Measurements from ENCODE around the gene GPR45. TPM values are rescaled to one million over a fixed set of nuclear protein-coding genes. Genes with fewer than 3 reads are reported as not detected.
"Not testable (repeated sequence)": the region's sequence is repeated elsewhere in the genome, so short reads cannot be mapped to it uniquely, and the experiment has no call there.

Gene GPR45, protein sequence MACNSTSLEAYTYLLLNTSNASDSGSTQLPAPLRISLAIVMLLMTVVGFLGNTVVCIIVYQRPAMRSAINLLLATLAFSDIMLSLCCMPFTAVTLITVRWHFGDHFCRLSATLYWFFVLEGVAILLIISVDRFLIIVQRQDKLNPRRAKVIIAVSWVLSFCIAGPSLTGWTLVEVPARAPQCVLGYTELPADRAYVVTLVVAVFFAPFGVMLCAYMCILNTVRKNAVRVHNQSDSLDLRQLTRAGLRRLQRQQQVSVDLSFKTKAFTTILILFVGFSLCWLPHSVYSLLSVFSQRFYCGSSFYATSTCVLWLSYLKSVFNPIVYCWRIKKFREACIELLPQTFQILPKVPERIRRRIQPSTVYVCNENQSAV
- total RNA-seq (2014; rRNA removed): not detected in 2 replicates
- not detected for polyA plus RNA-seq (2012)

DNA sequence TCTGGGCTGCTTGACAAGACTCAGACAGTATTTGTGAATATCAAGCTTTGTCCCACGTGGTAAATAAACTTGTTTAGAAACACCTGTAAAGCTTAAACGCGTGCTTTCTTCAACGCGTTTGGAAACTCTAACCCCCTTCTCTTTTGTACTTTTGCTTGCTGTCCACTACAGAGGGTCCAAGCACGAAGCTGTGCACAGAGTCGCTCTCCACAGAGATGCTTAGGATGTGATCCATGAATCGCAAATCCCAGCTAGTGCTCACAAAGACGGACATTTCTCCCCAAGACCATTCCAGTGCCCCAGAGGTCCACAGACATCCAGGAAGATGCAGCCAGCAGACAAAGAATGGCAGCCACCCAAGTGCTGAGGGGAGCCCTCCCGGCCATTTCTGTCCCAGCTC lies at the start of gene GPR45:
TSS of gene GPR45 (plus strand) at position 301 of the 400 bp plus-strand sequence. CDS start 116 bp downstream, outside the sequence.
- DNase-seq (ENCODE audit: low read depth): no peak

DNA sequence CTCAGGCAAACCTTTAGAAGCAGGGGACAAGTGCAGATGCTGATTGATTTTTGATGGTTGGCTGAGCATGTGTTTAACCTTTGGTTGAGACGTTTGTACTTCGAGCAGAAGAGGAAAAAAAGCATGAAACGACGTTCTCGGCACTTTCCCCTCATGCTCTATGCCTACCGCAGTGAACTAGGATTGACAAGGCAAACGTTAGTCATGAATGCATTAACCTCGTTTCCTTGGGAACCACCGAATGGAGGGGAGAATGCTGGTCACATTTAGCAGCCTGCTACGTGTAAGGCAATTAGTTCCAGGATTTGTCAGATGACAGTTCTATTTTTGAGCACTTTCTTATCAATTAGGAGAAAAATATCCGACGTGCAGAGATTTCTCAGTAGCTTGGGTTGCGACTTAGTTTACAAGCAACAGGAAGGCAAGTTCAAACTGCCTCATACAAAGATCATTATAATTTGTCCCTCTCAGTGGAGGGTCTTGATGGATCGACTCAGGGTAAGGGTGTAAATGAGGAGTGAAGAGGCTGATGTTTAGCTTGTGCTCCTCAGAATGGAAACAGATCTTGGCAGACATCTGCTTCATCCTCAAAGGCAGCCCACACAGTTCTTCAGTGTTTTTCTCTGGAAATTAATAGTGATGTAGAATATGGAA lies 47.4 kb upstream of the GPR45 start:
- no peak for DNase-seq (ENCODE audit: low read depth)

DNA sequence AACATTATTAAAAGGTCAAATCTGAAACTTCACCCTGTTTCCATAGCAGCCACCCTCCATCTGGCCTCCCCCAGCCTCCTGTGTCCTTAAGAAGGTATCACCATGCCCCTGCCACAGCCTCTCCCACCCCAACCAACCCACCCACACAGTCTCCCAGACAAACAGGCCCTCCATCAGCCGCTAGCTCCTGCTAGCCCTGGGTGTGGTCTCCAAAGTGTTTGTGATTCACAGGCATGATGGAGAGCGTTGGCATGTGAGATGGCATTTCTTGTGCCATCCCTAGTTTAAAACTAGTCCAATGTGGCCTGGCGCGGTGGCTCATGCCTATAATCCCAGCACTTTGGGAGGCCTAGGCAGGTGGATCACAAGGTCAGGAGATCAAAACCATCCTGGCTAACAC lies 44.9 kb upstream of the GPR45 start:
- DNase-seq (ENCODE audit: low read depth): no peak

DNA sequence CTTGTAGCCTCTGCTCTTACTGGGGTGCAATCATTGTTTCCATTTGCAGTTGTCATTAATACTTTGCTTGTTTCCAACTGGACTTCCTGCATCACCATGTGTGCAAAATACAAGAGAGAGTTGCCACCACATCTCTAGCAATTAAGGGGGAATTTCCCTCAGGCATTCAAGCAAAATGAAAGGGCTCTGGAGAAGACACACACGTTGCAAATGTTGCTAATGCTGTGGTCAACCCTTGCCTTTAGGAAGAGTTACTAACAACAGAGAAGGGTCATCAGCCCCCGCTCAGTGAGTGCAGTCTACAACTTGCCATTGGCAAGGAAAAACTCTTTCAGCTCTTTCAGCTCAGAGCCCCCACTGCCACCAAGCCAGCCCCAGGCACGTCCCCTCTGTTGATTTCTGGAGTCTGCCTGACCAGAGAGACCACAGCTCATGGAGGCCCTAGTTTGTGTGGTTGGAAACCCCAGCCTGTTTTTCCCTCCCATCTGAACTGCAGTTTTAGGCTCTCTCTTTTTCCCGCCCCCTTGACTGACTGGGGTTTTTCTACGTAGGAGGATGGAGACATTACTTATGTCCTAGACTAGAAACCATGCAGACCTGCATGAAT lies 25.9 kb upstream of the GPR45 start:
- no peak for DNase-seq (ENCODE audit: low read depth)

DNA sequence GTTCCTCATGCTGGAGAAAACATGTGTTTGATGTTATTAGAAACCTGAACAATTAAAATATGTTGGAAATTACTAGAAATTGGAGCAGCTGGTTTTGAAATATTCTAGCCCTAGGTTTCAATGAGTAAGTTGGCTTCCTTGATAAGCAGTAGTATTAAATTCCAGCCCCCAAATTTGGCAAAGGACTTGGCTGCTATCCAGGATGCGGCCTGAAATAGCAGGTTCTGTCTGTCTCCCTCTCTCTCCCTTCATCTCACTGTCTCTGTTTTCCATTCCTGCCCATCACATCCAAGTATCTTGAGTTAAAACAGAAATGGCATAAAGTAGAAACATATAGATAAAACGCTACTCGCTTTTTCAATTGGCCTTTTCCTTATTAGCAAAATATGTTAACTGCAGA lies 20.9 kb upstream of the GPR45 start:
- DNase-seq (ENCODE audit: low read depth): no peak

DNA sequence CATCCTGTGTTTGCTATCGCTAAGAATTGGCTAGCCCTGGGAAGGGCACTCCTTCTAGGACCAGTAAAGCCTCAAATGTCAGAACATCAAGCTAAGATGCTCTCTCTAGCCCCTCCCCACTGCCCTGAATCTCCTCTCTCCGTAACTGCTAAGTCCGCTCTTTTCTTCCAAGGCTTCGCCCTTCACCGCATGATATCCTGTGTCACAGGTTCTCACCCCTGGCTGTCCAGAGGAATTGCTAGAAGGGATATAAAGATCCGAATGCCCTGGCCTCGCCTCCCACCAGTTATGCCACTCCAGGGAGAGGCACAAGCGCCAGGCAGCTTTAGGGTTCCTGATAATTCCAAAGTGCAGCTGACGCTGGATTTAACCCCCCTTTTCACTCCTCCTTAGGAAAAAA lies 17.1 kb upstream of the GPR45 start:
- DNase-seq (ENCODE audit: low read depth): no peak

DNA sequence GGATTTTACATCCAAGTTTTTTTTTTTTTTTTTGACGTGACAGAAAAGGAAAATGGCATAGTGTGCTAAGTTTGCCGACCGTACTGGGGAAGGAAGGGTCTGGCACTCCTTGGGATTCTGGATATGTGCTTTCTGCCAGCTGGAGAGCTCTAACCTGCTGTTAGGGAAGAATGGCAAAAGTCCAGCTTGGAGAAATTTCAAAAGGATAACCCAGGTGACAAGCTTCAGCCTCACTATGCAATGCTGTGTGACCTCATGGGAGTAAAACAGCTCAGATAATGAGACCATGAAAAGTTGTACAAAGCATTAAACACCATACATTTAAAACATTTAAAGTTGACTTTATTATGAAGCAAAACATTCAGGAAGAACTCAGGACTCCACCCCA lies 10.3 kb upstream of the GPR45 start:
- DNase-seq (ENCODE audit: low read depth): no peak

DNA sequence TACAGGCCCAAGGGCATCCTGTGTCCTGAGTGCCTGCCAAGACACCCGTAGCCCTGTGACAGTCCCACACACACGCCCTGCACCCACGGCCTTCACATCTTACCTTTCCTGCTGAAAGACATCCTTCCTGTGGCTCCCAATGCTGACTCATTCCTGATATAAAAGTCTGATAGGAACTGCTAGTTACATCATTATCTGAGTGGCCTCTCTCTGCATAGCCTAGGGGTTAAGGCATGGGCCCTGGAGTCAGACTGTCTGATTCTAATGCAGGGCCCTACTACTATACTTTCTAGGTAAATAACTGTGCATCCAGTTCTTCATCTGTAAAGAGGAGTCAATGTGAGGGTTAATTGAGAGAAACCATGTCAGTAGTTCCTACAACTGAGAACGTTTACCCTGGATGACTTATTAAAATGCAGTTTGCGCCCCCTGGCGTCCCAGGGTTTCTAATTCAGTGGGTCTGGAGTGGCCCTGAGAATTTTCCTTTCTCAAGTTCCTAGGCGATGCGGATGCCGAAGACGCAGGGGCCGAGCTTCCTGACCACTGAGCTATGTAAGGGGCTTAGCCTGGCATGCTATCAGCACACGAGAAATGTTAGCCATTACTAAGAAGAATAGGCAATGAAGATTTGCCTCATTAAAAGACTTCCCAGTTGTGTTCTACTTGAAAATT lies 6.0 kb upstream of the GPR45 start:
- peak; percentile 73 for DNase-seq (ENCODE audit: low read depth)

DNA sequence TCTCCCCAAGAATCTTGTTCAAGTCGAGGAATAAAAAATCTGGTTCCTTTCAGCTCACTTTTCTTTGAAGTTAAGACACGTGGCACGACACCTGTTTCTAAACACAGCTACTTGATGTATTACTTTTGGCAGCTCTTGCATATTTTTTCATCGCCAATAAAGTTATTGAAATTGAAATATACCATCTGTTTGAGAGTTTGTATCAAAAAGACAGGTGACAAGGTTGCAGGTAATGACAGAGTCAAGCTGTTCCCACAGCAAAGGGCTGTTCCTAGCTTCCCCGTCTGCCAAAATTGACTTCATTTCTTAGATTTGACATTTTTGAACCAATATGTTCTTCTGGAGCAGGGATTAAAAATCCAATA lies 5.5 kb upstream of the GPR45 start:
- no peak for DNase-seq (ENCODE audit: low read depth)

DNA sequence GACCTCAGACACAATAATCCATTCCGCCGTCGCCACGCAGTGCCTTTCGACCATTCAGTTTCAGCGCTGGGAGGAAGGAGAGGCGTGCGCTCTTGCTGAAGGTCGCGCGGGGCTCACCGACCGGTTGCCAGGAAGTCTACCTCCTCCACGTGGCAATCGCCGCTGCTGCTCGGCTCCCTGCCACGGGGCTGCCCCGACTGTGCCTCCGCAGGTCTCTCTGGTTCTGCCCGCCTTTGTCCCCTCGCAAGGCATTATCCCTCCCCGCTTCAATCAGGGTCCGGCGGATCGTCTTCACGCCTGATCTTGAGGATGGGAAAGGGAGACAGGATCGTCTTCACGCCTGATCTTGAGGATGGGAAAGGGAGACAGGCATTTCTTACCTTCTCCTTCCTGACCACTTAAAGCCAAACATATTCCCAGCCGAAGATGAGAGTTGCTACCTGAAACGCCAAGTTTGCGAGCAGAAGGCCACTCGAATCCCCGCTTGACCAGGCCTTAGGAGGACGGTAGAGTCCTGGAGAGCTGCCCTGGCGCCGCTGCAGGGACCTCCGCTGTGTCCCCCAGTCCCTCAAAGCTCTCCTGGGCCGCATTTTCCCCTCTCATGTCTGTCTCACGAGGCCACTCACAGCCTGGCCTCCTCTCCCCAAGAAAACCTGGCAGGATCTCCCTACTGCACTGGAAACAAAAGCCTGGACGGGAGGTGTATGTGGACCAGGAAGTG lies 4.3 kb upstream of the GPR45 start:
- no peak for DNase-seq (ENCODE audit: low read depth)

DNA sequence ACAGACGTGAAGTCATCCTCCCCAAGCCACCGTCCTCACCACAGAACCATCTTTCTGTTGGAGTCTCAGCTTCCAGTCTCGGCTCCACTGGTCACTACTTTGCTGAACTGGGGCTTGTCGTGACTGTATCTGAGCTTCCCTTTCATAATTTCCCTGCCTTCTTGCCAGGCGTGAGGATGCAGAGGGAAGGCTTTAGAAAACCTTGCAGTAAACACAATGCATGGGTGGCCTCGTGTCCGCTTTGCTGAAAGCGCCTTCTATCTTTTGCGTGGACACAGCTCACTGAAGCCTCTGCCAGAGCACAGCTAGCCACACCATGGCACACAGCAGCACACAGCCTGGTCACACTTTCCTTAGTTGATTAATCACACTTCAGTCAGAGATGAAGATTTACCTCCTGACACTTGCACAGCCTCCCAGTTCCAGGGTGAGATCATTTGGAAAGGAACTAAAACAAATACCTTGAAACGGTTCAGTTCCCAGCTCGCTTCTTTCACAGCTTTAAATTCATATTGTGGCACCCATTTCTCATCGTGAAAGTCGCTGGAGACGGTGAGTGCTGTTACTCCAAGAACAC lies 2.8 kb upstream of the GPR45 start:
- DNase-seq (ENCODE audit: low read depth): no peak

DNA sequence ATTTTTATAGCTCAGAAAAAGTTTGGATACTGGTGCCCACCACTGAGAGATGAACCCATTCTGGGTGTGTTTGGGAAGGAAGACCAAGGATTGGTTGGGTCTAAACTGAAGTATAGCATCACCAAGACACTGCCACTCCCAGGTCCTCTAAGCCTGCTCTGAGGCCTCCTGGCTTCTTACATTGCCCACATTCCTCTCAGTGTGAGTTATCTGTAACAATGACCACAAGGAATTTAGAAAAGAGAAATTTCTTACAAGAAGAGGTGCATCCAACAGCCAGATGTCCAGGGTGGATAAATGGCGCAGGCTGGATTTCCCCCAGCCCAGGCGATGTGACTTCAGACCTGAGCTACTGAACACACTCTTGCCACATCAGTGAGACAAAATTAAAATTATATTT lies 1.6 kb upstream of the GPR45 start:
- DNase-seq (ENCODE audit: low read depth): peak; percentile 87

DNA sequence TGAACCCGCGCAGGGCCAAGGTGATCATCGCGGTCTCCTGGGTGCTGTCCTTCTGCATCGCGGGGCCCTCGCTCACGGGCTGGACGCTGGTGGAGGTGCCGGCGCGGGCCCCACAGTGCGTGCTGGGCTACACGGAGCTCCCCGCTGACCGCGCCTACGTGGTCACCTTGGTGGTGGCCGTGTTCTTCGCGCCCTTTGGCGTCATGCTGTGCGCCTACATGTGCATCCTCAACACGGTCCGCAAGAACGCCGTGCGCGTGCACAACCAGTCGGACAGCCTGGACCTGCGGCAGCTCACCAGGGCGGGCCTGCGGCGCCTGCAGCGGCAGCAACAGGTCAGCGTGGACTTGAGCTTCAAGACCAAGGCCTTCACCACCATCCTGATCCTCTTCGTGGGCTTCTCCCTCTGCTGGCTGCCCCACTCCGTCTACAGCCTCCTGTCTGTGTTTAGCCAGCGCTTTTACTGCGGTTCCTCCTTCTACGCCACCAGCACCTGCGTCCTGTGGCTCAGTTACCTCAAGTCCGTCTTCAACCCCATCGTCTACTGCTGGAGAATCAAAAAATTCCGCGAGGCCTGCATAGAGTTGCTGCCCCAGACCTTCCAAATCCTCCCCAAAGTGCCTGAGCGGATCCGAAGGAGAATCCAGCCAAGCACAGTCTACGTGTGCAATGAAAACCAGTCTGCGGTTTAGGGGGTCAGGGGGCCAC lies 897 bp downstream of the GPR45 start:
- DNase-seq (ENCODE audit: low read depth): no peak

DNA sequence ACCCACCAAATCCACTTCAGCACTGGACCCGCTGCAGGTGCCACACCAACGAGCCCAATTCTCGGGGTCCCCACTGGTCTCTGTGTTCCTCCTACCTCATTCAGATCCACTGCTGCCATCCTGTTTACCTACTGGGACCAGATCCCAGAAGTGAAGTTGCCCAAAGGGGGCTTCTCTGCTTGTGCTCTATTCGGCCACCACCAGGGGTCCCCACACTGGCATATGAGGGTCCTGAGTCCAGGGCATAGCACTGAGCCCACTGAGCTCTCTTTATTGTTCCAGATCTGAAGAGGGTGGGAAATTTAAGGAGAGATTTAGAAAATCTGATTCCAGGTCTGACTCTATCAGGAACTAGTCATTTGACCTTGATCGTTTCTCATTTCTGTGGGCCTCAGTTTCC lies 2.4 kb downstream of the GPR45 start:
- DNase-seq (ENCODE audit: low read depth): no peak

DNA sequence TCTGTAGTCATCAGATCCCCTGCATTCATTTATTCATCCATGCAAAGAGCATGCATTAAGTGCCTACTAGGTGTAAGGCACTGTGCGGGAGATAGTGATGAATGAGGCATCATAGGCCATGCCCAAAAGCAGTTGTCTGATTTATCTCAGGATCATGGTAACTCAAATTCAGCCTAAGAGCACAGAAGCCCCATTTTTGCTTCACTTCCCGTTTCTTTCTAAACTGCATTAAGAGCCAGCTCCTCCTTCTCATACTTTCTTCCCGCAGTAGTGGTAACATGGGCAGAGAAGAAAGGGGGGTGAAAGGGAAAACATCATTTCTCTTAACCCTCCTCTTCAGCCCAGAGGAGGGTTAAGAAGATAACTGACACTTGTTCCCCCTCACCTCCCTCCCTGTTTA lies 2.9 kb downstream of the GPR45 start:
- DNase-seq (ENCODE audit: low read depth): no peak

DNA sequence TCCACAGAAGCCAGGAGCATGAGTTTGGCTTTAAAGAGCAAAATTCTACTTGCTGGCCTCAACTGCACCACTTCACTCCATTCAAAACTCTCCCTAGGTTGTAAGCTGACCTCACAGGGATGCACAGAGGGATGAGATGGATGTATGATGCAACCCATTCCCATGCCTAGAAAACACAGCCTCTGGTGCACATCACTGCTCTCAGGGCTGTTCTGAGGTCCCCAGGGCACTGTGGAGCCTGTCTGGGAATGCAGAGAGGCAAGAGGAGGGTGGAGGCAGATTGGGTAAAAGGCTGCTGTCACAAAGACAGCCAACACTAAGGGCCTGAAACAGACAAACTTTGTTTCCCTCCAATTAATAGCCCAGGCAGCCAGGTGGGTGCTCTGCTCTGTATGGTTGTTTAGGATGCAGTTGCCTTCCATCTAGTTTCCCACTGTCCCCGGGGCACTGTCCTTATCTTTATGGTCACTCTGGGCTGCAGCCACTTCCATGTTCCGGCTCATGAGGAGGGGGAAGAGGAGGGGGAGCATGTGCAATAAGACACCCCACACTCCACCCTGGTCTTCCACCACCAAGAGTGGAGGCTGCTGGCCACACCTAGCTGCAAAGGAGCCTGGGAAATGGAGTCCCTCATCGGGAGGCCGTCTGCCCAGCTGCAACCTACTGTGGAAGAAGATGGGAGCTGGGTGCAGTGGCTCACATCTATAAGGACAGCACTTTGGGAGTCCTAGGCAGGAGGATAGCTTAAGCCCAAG lies 7.0 kb downstream of the GPR45 start:
- DNase-seq (ENCODE audit: low read depth): no peak

DNA sequence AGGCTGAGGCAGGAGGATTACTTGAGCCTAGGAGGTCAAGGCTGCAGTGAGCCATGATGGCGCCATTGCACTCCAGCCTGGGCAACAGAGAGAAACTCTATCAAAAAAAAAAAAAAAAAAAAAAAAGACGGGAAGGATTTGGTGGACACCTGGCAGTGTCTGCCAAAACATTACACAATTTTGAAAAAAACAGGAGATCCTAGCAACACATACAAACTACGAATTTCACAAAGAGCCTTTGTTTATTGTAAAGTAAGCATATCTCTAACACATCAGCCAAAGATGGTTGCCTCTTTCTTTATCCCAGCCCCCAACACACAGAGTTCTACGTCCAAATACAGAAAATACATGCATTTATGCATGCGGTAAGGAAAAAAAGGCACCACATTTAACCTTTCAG lies 7.6 kb downstream of the GPR45 start:
- DNase-seq (ENCODE audit: low read depth): peak; percentile 20

DNA sequence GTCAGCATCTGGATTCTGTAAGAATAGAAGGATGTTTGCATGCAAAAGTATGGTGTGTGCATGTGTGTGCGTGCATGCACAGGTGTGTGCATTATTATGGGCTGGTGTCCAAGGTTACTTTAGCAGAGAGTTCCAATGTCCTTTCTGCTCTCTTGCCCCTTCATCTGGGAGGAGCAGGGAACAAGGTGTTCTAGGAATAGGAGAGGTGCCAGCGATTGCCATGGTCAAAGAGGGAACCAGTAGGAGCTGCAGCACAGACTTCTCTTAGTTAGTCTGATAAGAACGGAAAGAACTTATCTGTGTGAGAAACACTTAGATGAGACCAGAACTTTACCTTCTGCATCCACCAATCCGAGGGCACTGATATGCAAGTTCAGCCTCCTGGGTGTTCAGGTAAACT lies 8.3 kb downstream of the GPR45 start:
- no peak for DNase-seq (ENCODE audit: low read depth)

DNA sequence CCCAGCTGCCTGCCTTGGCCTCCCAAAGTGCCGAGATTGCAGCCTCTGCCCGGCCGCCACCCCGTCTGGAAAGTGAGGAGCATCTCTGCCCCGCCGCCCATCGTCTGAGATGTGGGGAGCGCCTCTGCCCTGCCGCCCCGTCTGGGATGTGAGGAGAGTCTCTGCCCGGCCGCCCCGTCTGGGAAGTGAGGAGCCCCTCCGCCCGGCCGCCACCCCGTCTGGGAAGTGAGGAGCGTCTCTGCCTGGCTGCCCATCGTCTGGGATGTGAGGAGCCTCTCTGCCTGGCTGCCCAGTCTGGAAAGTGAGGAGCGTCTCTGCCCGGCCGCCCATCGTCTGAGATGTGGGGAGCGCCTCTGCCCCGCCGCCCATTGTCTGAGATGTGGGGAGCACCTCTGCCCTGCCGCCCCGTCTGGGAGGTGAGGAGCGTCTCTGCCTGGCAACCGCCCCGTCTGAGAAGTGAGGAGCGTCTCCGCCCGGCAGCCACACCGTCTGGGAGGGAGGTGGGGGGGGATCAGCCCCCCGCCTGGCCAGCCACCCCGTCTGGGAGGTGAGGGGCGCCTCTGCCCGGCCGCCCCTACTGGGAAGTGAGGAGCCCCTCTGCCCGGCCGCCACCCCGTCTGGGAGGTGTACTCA lies 9.6 kb downstream of the GPR45 start:
- not testable (repeated sequence) for DNase-seq (ENCODE audit: low read depth)

All from LHCN-M2 (cell line).